Mucosa of descending colon (tissue), 3 donors: Measurements from ENCODE around the gene PPP1R3G. TPM values are rescaled to one million over a fixed set of nuclear protein-coding genes. Genes with fewer than 3 reads are reported as not detected.

Experiments
- ATAC-seq: fragments of 200-7000 bp; cut with Tn5 transposase; one replicate; pipeline ENCODE4 v1.9.1; 2020; ENCODE audit warnings: mild to moderate bottlenecking, moderate library complexity
- DNase-seq, 3 donors: peaks; one replicate each; pipeline ENCODE4 v3.0.0-alpha.2; 2020
- H3K36me3 ChIP-seq: fragments of 200-600 bp; one replicate; pipeline ENCODE4 v1.8.0; 2021; ENCODE audit warnings: low read depth, mild to moderate bottlenecking
- H3K4me1 ChIP-seq: fragments of 200-600 bp; one replicate; pipeline ENCODE4 v1.8.0; 2021; ENCODE audit warnings: low read depth, mild to moderate bottlenecking
- H3K4me3 ChIP-seq: fragments of 200-600 bp; one replicate; pipeline ENCODE4 v1.8.0; 2021; ENCODE audit warnings: mild to moderate bottlenecking
- H3K9me3 ChIP-seq: fragments of 200-600 bp; one replicate; pipeline ENCODE4 v1.8.0; 2021; ENCODE audit warnings: mild to moderate bottlenecking
- intact Hi-C, 2 donors: fragments of 100-400 bp; cut with DNase I in 1 of 2; cut with micrococcal nuclease in 1 of 2; formaldehyde crosslinking; loops; one replicate each; pipeline versions ENCODE4 v1.11.0 to v1.11.1; 2022; cut with DNase I, micrococcal nuclease
- total RNA-seq, 3 donors: library from RNA; stranded (reverse); fragmentation: NEBNext Ultra II Directional in 2 of 3; extraction: Animal tissue kit (Norgen Biotek cat#: 25700) in 2 of 3; gene quantifications; one replicate each; pipeline versions ENCODE4 v1.2.1 to v1.2.4, GENCODE V29; 2021 to 2023
- TF ChIP-seq, protein P1 (sequence below): fragments of 200-600 bp; IDR thresholded peaks from one replicate; pipeline ENCODE4 v1.8.0; 2022; ENCODE audit warnings: antibody characterized with exemption, mild to moderate bottlenecking
- donor health status: DM: no; HTN: no; CAD: no; lungs with moderate emphysema.
- donor health status: DM: no; HTN: no; CAD: no.
- donor health status: DM: no; HTN: yes; CAD: no.

The PPP1R3G gene
- total RNA-seq, 3 donors from 2014 or later = 0.46 to 2.8 (median 0.55) TPM

DNA sequence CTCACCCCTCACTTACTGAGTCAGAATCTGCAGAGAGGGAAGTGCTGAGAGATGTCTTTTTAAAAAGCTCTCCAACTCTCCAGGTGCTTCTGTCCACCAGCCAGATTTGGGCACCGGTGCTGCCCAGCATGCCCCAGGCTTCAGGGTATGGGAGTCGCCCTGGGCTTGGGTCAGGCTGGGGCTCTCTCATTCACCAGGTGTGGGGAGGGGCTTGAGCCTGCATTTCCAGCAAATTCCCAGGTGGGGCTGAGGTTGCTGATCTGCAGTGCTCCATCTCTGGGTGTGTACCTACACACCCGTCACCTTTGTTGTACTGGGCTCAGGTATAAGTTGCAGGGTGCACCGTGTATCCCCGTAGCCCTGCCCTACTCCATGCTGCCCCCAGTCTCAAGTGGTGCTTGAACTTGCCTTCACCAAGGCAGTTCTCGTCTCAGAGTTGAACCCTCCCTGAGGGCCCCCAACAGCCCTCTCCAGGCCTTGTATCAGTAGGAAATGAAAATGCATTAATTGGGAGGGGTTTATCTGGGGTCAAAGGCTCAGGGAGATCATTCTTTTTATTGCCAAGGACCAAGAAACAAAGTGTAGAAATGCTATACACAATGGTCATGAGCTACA is 23.5 kb downstream of the PPP1R3G start:
- TF ChIP-seq, protein P1, sequence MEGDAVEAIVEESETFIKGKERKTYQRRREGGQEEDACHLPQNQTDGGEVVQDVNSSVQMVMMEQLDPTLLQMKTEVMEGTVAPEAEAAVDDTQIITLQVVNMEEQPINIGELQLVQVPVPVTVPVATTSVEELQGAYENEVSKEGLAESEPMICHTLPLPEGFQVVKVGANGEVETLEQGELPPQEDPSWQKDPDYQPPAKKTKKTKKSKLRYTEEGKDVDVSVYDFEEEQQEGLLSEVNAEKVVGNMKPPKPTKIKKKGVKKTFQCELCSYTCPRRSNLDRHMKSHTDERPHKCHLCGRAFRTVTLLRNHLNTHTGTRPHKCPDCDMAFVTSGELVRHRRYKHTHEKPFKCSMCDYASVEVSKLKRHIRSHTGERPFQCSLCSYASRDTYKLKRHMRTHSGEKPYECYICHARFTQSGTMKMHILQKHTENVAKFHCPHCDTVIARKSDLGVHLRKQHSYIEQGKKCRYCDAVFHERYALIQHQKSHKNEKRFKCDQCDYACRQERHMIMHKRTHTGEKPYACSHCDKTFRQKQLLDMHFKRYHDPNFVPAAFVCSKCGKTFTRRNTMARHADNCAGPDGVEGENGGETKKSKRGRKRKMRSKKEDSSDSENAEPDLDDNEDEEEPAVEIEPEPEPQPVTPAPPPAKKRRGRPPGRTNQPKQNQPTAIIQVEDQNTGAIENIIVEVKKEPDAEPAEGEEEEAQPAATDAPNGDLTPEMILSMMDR = no peak
- ATAC-seq = peak; percentile 47
- Histone ChIP-seq H3K36me3 (no peaks in the 10 kb centered on the region), H3K9me3 (no peaks in the 10 kb centered on the region), H3K4me3 (no peak overlapping the region), H3K4me1 (no peaks in the 10 kb centered on the region)
- intact Hi-C loops = no loop called here
- DNase-seq = no peak

DNA sequence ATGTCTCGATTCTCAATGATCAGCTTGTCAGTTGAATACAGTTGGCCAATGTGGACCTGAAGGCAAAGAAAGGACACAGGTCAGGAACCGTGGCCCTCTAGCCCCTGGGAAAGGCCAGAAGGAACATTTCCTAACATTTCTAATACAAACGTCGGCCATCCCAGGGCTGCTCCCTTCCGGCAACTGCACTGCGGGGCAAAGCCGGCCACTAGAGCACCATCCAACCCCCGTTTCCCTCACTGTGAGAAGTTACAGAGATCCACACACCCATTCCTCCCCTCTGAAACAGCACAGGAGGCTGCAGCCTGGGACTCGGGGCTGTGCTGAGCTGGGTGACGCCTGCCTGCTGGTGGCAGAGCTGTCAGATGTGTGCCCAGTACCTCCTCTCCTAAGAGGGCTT is 24.3 kb downstream of the PPP1R3G start:
- intact Hi-C loops = no loop called here
- TF ChIP-seq, protein P1 = no peak

DNA sequence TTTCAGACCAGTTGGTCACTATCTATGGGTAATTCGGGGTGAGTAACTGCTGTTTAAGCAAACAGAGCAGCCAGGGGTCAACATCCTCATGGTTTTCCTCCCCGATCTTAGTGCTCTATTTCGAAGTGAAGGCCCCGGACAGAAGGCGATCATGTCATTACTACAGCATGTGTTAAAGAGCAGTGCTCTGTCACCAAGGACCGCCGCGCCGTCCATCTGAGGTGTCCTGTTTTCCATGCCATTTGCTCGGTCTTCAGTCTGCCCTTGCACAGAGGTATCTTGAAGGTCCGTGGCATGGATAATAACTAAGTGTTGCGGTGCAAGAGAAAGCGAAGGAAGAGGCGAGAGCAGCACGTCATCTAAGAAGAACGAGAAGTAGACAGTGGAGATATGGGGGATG is 25.1 kb downstream of the PPP1R3G start:
- no peak overlapping the region for H3K4me3 ChIP-seq
- H3K36me3 ChIP-seq = no peaks in the 10 kb centered on the region
- no peak for ATAC-seq
- DNase-seq = no peak
- intact Hi-C loops = no loop called here
- no peaks in the 10 kb centered on the region for H3K4me1 ChIP-seq
- H3K9me3 ChIP-seq = no peaks in the 10 kb centered on the region
- TF ChIP-seq, protein P1 = no peak

More for the DNA sequence above, 24.3 kb downstream of the PPP1R3G start:
- H3K36me3 ChIP-seq = no peaks in the 10 kb centered on the region
- H3K4me1 ChIP-seq = no peaks in the 10 kb centered on the region
- no peak for DNase-seq
- no peak for ATAC-seq
- no peak overlapping the region for H3K4me3 ChIP-seq
- H3K9me3 ChIP-seq = no peaks in the 10 kb centered on the region

DNA sequence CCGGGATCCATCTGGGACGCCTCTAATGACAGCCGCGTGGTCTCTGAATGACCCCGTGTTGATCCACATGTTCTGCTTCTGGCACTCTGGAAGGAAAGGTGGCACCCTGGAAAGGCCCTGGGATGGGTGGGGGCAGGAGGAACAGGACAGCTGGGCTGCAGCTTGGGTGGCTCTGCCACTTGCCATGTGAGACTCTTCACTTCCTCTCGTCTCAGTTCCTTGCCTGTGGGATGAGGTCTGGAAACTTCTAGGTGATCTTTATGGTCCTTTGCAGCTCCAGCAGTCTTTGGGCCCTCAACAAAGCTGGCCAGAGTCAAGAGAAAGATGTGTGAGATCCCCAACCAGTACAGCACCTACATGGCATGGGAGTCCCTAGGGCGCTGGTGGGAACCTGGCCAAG is 26.5 kb downstream of the PPP1R3G start:
- intact Hi-C loops = no loop called here

DNA sequence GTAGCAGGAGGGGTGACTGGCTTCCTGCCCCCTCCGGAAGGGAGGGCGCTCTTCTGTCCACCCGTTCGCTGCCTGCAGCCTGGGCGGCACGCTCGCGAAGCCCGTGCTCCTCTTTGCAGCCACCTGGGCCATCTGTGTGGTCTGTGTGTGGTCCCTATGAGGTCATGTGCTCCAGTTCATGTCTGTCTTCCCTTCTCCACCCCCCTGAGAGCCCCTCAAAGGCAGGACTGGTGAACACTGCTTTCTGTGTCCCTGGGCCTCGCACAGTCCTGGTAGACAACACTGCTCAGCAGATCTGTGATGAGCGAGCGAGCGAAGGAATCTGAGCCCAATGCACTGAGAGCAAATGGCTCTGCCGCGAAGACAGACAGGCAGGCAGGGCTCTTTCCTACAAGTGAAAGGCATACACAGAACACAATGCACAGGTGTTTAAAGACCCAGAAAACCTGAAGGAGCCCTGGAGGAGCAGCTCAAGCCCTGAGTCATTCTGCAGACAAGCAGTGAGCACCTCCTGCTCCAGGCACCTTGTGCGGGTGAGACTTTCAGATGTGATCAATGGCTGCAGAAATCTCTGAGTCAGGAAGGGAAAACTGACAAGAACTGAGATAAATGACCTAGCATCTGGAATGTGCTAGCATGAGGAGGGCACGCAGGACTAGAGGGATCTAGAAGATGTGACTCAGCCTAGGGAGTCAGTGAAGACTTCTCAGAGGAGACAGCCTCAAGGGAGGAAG is 27.1 kb downstream of the PPP1R3G start:
- no peaks in the 10 kb centered on the region for H3K4me1 ChIP-seq
- intact Hi-C loops = no loop called here
- no peak overlapping the region for H3K4me3 ChIP-seq
- no peaks in the 10 kb centered on the region for H3K9me3 ChIP-seq
- no peaks in the 10 kb centered on the region for H3K36me3 ChIP-seq
- DNase-seq = no peak
- TF ChIP-seq, protein P1 = no peak
- no peak for ATAC-seq

More for the DNA sequence above, 26.5 kb downstream of the PPP1R3G start:
- Histone ChIP-seq H3K4me1 (no peaks in the 10 kb centered on the region), H3K36me3 (no peaks in the 10 kb centered on the region), H3K9me3 (no peaks in the 10 kb centered on the region), H3K4me3 (no peak overlapping the region)
- ATAC-seq = no peak
- DNase-seq = no peak
- TF ChIP-seq, protein P1 = no peak
